Esophagus mucosa (tissue), 1 donor: ENCODE results near the gene ACTG2. TPM values are rescaled to one million over a fixed set of nuclear protein-coding genes. Genes with fewer than 3 reads are reported as not detected.
"Not testable (repeated sequence)": the region's sequence is repeated elsewhere in the genome, so short reads cannot be mapped to it uniquely, and the experiment has no call there.

Experiments used
- ATAC-seq: fragments of 200-7000 bp; cut with Tn5 transposase; one replicate; pipeline ENCODE4 v1.9.1; 2020
- total RNA-seq: library from RNA; stranded (reverse); gene quantifications from one replicate; pipeline ENCODE4 v1.2.4, GENCODE V29; 2023
- donor health status: DM: yes; HTN: yes; CAD: no.

ACTG2 gene
- total RNA-seq, result 40.8 TPM

- no peak for ATAC-seq
Measured at GRCh38 chr2:73892631-73893329, at the start of gene ACTG2. TSS of gene ACTG2 (plus strand) at chr2:73893008. CDS start at chr2:73901312, 8,304 bp downstream.

- ATAC-seq, result no peak
Measured at GRCh38 chr2:73844087-73844486, 48.7 kb upstream of the ACTG2 start.

- no peak for ATAC-seq
Measured at GRCh38 chr2:73850009-73850408, 42.8 kb upstream of the ACTG2 start.

DNA sequence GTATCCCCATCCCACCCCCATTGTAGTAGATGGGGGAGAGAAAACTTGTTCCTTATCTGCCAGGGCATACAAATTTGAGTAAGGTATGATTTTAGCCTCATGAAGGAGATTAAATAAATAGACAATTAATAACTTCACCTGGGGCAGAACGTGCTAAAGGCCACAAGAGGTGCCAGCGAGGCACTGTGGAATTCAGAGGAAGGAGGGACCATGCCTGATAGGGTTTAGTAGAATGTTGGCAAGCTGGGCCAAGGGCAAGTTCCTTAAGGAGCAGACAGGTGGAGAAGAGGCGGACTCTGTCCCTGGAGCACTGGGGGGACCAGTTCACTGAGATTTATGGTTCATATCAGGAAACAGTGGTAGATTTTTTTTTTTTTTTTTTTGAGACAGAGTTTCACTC lies 41.5 kb upstream of the ACTG2 start:
- ATAC-seq, result peak; percentile 44

DNA sequence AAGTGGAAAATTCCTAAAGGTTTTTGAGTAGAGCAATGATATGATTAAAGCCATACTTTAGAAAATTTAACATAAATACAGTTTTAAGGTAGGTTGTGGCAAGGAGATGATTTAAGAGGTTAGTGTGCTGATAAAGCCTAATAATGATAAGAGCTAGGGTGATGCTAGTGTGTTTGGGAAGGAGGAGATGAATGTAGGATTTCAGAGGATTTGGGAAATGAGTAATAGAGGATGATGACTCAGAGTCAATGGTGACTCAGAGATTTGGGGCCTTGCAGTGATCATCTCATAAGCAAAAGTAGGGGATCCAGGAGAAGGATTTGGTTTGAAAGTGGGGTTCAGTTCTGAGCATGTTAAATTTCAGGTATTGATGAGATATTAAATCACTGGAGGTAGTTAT lies 40.8 kb upstream of the ACTG2 start:
- ATAC-seq, result peak; percentile 80

GRCh38 chr2:73855526-73855925 lies 37.3 kb upstream of the ACTG2 start:
- no peak for ATAC-seq

DNA sequence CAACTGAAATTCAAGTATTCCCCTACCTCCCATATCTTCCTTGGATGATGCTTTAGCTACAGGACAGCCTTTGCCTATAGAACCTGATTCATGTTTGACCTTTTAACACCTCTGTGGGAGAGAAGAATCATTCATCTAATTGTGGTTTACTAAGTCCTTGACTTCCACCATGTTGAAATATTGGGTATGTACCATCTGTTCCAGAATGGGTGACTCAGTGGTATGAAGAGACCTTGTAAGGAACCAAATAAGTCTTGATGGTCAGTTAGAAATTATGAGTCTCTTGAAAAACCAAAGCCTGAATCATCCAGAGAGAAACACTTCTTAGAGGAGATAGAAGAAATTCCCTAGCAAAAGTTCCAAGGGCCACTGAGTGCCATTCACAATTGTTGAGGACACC lies 36.6 kb upstream of the ACTG2 start:
- no peak for ATAC-seq

DNA sequence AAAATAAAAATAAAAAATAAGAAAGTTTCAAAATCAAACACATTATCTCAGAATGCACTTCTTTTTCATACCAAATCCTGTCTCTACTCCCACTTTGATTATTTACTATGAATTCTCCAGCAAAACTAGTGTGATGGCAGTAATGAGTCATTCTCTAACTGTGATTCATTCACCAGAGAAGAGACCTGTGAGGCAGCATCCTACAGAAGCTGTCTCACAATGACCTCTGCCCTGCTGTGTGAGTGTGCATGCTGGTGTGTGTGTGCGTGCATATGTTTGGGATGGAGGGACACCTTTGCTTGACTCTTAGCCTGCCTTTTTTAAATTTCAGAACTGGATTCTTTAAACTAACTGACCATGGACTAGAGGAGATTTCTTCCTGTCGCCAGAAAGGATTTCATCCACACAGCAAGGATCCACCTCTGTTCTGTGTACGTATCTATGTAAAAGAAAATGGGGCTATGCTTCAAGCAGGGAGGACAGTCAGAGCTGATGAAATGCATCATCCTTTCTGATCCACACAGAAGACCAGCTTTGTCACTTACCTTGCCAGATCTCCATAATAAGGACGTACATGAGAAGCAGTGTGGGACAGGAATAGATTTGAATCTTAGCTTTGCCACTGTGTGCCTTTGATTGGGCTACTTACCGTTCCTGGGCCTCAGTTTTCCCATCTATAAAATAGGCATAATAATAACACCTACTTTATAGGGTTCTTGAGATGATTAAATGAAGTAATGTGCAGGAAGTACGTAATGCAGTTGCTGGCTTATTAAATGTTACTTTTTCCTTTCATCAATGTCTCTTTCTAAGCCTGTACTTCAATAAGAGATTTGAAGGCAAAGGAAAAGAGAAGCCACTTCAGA lies 32.9 kb upstream of the ACTG2 start:
- ATAC-seq, result peak; percentile 73

GRCh38 chr2:73862987-73863386 lies 29.8 kb upstream of the ACTG2 start:
- no peak for ATAC-seq

DNA sequence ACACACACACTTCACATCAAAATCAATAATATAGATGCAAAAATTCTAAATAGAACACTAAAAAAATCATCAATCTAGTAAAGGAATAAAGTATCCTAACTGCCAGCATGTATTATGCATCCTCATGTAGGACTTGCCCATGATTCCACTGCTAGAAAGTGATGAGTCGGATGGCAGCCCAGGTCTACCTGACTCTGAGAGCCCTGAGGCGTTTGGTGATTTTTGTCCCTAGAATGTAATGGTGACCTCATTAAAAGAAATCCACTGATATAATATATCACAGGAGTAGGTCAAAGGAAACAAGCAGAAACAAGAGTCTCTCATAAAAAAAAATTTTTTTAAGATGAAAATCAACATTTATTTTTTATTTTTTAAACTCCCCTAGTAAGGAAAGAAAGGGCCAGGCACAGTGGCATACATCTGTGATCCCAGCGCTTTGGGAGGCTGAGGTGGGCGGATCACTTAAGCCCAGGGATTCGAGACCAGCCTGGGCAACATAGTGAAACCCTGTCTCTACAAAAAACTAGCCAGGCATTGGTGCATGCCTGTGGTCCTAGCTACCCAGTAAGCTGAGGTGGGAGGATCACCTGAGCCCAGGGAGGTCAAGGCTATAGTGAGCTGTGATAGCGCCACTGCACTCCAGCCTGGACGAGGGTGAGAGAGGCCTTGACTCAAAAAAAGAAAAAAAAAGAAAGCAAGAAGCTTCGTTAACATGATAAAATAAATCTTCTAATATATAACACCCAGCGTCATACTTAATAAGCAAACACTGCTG lies 24.4 kb upstream of the ACTG2 start:
- no peak for ATAC-seq

GRCh38 chr2:73870084-73870483 lies 22.7 kb upstream of the ACTG2 start:
- ATAC-seq, result peak; percentile 41

DNA sequence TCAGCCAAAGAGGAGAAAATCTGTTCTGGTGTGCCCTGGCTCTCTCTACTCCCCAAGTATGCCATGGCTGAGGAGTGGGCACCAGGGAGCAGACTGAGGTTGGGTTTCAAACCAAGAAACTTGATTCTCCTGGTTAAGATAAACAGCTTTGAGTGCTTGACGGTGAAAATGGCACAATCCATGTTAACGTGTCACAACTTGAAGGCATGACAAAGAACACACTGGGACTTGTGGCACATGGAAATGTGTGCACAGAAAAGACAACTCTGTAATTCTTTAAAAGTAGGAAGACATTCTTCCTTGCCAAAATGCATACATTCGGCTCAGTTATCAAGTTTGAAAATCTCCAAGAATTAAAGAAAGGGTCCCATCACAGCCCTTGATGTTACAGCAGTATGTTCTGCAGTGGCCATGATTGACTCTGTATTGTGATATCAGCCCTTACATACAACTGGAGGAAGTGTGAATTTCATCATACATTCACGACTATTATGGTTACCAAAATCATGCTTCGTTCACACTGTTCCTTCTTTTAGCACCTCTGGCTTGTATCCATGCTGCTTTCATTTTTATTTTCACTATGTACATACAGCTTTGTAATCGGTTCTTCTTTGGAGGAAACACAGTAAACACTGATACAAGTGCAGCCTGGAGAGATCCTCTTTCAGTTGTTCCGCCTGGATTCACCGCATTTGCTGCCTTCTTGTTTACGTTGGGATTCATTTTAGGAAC lies 15.6 kb upstream of the ACTG2 start:
- peak; percentile 64 for ATAC-seq

GRCh38 chr2:73877984-73878383 lies 14.8 kb upstream of the ACTG2 start:
- not testable (repeated sequence) for ATAC-seq

DNA sequence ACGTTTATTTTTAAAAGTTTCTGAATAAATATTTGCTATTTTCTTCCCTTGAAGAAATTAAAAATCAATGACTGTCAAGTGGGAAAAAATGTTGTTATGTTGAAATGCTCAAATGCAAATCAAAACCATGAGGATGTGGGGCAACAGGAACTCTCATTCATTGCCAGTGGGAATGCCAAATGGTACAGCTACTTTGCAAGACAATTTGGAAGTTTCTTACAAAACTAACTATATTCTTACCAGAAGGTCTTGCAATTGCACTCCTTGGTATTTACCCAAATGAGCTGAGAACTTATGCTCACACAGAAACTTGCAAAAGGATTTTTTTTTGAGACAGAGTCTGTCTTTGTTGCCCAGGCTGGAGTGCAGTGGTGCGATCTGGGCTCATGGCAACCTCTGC lies 7.4 kb upstream of the ACTG2 start:
- ATAC-seq, result no peak

- ATAC-seq, result no peak
Measured at GRCh38 chr2:73886357-73886756, 6.5 kb upstream of the ACTG2 start.

GRCh38 chr2:73887596-73888353 lies 5.0 kb upstream of the ACTG2 start:
- not testable (repeated sequence) for ATAC-seq

DNA sequence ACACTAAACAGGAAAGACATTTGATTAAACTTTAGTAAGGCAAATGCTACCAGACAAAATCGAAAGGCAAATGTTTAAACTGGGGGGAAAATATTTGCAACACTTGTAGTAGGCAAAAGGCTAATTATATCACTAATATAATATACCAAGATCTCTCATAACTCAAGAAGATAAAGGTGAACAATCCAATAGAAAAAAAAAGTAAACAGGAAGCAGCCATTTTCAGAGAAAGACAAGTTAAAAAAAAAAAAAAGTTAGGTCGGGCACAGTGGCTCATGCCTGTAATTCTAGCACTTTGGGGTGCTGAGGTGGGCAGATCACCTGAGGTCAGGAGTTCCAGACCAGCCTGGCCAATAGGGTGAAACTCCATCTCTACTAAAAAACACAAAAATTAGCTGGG lies 4.4 kb upstream of the ACTG2 start:
- no peak for ATAC-seq

GRCh38 chr2:73889206-73889605 lies 3.6 kb upstream of the ACTG2 start:
- no peak for ATAC-seq

- no peak for ATAC-seq
Measured at GRCh38 chr2:73890301-73891092, 2.3 kb upstream of the ACTG2 start.

DNA sequence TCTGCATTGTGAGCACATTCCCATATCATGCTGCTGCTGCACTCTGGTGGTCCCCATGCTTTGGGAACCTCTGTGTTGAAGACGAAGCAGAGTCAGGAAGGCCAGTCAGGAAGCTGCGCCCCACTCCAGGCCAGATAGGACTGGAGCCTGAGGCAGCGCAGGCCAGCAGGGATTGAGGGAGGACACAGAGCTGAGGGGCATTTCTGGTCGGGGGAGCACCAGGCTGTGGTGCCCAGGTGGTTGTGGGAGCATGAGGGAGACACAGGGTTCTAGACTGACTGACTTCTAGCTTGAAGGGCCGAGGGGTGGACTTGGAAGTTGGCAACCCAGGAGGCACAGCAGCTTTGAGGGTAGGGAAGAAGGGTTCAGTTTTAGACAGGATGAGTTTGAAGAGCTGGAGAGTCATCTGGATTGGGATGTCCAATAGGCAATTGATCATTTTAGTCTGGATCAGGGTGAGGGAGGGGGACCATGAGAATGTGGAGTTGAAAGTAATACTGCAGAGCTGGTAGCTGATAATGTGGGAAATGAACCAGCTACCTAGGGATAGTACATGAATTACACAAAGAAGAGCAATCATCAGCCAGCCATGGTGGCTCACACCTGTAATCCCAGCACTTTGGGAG lies 1.4 kb upstream of the ACTG2 start:
- no peak for ATAC-seq
